Peyer's patch (tissue), 4 donors: ENCODE measurements around the gene PKP4.

Experiments used
- POLR2A ChIP-seq, 2 donors: fragments of 450-650 bp; IDR thresholded peaks; one replicate each; pipeline ENCODE4 v1.5.1; 2017; ENCODE audit warnings: antibody characterized with exemption in 2 of 2, mild to moderate bottlenecking in 2 of 2, moderate library complexity in 2 of 2
- TF ChIP-seq, protein P1 (sequence below), 6 experiments: fragments of 450-650 bp in 4 of 6; fragments of 200-600 bp in 2 of 6; sonication (generic) in 1 of 6; IDR thresholded peaks; one replicate each; pipeline ENCODE4 v1.5.1; 2017 to 2019; ENCODE audit warnings: antibody characterized with exemption in 6 of 6, mild to moderate bottlenecking in 3 of 6, moderate library complexity in 1 of 6

DNA sequence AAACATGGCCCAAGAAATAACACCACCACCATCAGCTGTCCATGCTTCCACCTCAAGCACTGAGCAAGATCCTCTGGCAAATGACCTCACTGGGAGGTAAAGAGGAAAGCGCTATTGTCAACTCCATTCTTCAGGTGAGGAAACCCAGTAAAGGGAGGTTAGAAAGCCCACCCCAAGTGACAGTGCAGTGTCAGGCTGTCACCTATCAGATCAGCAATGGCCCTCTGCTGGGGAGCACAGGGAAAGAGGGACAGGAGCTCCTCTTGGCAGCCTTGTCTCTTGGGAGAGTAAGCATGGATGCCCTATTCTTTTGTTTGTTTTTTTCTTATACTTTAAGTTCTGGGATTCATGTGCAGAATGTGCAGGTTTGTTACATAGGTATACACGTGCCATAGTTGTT lies 234.1 kb downstream of the PKP4 start:
- TF ChIP-seq, protein P1, sequence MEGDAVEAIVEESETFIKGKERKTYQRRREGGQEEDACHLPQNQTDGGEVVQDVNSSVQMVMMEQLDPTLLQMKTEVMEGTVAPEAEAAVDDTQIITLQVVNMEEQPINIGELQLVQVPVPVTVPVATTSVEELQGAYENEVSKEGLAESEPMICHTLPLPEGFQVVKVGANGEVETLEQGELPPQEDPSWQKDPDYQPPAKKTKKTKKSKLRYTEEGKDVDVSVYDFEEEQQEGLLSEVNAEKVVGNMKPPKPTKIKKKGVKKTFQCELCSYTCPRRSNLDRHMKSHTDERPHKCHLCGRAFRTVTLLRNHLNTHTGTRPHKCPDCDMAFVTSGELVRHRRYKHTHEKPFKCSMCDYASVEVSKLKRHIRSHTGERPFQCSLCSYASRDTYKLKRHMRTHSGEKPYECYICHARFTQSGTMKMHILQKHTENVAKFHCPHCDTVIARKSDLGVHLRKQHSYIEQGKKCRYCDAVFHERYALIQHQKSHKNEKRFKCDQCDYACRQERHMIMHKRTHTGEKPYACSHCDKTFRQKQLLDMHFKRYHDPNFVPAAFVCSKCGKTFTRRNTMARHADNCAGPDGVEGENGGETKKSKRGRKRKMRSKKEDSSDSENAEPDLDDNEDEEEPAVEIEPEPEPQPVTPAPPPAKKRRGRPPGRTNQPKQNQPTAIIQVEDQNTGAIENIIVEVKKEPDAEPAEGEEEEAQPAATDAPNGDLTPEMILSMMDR (IDR thresholded peaks at IDR 0.05) = no peak
- TF ChIP-seq POLR2A (IDR thresholded peaks at IDR 0.05) = no peak
